ENCODE data around the gene IFIT1.
A peak's percentile ranks its signal among the peaks of the same experiment; 100 is the strongest.
"Not testable (repeated sequence)": the region's sequence is repeated elsewhere in the genome, so short reads cannot be mapped to it uniquely, and the experiment has no call there.

The IFIT1 gene

GRCh38 chr10:89410551-89410950, 18.1 kb downstream of the IFIT1 start:
- H3K9me3 ChIP-seq; H3K27ac ChIP-seq; H3K4me1 ChIP-seq; H3K4me3 ChIP-seq; H3K36me3 ChIP-seq; H3K27me3 ChIP-seq; DNase-seq; intact Hi-C loops (cut with DNase I; ENCODE audit: low total_unique reads): not testable (repeated sequence)

DNA sequence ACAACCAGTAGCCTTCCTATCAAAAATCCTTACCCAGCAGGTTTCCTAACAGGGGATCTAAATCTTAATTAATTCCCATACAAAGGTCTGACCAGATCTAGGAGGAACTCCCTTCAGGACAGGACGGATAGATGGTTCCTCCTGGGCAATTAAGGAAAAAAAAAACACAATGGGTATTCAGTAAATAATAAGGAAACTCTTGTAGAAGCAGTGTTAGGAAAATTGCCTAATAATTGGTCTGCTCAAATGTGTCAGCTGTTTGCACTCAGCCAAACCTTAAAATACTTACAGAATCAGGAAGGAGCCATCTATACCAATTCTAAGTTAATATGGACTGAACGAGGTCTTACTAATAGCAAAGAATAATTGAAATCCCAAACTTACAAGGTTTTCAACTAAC, 18.7 kb downstream of the IFIT1 start:
- peaks cover 0 to 12% (median 7%) of the 10 kb centered on the region in 4 donors for H3K4me1 ChIP-seq
- H3K4me3 ChIP-seq; intact Hi-C loops (cut with DNase I; ENCODE audit: low total_unique reads); H3K27ac ChIP-seq; H3K36me3 ChIP-seq; H3K27me3 ChIP-seq; DNase-seq; H3K9me3 ChIP-seq: not testable (repeated sequence)

- peaks cover 0 to 20% (median 12%) of the 10 kb centered on the region in 4 donors for H3K4me1 ChIP-seq
- H3K9me3 ChIP-seq; DNase-seq; H3K27ac ChIP-seq; H3K36me3 ChIP-seq; H3K4me3 ChIP-seq; intact Hi-C loops (cut with DNase I; ENCODE audit: low total_unique reads); H3K27me3 ChIP-seq: not testable (repeated sequence)
Measured at GRCh38 chr10:89412276-89412675, 19.9 kb downstream of the IFIT1 start.

- intact Hi-C loops (cut with DNase I; ENCODE audit: low total_unique reads) = no loop called here
- Histone ChIP-seq H3K36me3 (peaks cover 4 to 11% (median 10%) of the 10 kb centered on the region in 3 donors), H3K4me3 (peak overlapping the region; percentile 70 to 91), H3K27ac (peak overlapping the region; percentile 88 to 92), H3K4me1 (peaks cover 0 to 32% (median 15%) of the 10 kb centered on the region in 4 donors), H3K27me3 (no peaks in the 10 kb centered on the region), H3K9me3 (no peaks in the 10 kb centered on the region)
- no peak for TF ChIP-seq CTCF (IDR thresholded peaks at IDR 0.05)
- DNase-seq = no peak
Measured at GRCh38 chr10:89413398-89413912, 21.0 kb downstream of the IFIT1 start.

DNA sequence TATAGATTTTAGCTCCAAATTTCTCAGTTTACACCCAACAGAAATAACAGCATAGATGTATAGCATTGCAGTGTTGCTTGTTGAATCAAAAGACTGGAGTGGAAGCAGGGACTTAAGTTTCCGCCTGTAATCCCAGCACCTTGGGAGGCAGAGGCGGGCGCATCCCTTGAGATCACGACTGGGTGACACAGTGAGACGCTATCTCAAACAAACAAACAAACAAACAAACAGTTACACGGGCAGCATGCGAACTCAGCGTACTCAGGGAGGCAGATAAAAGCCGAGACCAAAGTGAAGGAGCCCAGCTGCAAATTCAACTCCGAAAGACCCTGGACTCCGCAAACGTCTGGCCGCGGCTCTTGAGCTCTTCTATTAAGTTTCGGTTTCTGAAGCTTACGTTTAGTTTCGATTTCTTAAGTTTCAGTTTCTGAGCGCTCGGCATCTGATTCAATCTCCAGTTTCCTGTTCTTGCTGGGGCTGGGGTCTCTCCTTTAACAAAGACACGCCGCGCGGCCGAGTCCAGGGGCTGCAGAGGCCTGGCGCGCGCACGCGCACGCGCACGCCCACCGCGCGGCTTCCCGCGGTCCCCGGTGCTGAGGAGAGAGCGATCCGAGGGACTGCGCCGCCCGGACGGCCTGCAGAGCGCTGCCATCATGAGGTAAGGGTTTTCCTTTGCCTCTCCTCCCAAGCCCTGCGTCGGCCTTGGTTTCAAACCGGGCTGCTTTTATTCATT, 21.9 kb downstream of the IFIT1 start, which contains the start of gene IFIT5:
IFIT5 (plus strand) TSS at position 423 of the 733 bp plus-strand sequence; CDS start at position 654, 231 bp downstream.
- peaks cover 0 to 40% (median 15%) of the 10 kb centered on the region in 4 donors for H3K4me1 ChIP-seq
- H3K27me3 ChIP-seq = no peaks in the 10 kb centered on the region
- peak; percentile 73 to 83 for DNase-seq
- H3K4me3 ChIP-seq = peak within 1 kb of the TSS; percentile 70 to 91
- no peak for TF ChIP-seq CTCF (IDR thresholded peaks at IDR 0.05)
- intact Hi-C loops (cut with DNase I; ENCODE audit: low total_unique reads) = no loop called here
- H3K36me3 ChIP-seq = peaks cover 4 to 11% (median 10%) of the 10 kb centered on the region in 3 donors
- H3K27ac ChIP-seq = peak within 1 kb of the TSS; percentile 88 to 92
- no peaks in the 10 kb centered on the region for H3K9me3 ChIP-seq

DNA sequence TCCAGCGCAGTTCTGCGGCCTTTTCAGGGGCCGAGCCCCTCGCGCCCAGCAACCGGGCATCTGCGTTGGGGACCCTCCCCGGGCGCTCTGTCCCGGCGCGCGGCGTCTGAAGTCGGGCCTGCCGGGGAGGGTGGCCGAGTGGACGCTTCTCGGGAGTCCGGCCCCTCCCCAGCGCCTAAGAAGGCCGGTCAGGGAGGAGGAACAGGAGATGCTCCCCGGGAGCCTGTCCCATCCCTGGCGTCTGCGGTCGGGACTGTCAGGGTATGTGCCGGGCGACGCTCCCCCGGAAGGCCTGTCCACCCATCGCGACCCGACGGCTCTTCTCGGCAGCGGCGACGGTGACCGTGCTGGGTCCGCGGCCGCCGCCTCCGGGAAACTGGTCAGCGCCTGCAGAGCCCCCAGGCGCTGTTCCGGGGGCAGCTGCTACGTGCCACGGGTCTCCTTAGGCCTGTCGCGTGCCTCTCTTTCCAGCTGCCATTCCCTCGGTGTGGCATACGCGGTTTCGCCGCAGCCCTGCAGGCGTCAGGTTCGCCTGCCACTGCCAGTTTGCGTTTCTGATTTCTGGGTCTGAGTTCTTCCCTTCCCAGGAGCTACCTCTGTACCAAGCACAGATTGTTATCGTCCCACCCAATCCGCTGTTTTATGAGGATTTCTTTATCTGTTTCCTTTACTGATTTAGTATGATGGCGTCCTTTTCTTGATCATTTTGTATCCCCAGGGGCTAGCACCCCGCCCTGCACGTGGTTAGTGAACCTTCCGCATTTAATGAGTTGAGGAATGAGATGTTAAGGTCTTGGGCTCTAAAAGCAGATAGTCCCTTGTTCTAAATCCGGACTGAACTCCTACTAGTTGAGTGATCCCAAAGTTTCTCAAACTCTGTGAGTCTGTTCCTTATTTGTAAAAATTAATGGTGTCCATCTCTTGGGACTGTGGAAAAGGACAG, 22.7 kb downstream of the IFIT1 start:
- intact Hi-C loops (cut with DNase I; ENCODE audit: low total_unique reads) = no loop called here
- H3K4me1 ChIP-seq = peaks cover 0 to 46% (median 15%) of the 10 kb centered on the region in 4 donors
- TF ChIP-seq CTCF (IDR thresholded peaks at IDR 0.05) = peak in 1 of 2 experiments; percentile 24
- peak; percentile 55 to 73 for DNase-seq
- peak overlapping the region; percentile 70 to 91 for H3K4me3 ChIP-seq
- H3K36me3 ChIP-seq = peaks cover 4 to 11% (median 11%) of the 10 kb centered on the region in 3 donors
- no peaks in the 10 kb centered on the region for H3K27me3 ChIP-seq
- peak overlapping the region; percentile 88 to 92 for H3K27ac ChIP-seq
- no peaks in the 10 kb centered on the region for H3K9me3 ChIP-seq
